Smooth muscle cell (in vitro differentiated cells): Measurements from ENCODE around the gene MYH15. TPM values are rescaled to one million over a fixed set of nuclear protein-coding genes. Genes with fewer than 3 reads are reported as not detected.

Source experiments
- DNase-seq: peaks from one replicate; lab custom pipeline; 2025; ENCODE audit not compliant: unreplicated experiment; lab: John Stamatoyannopoulos, UW
- H2AFZ ChIP-seq: fragments of 200-600 bp; sonication (generic); 2 replicates; pipeline ENCODE4 v1.6.0; 2016; ENCODE audit warnings: antibody characterized with exemption, low read depth, mild to moderate bottlenecking
- H3F3A ChIP-seq: fragments of 200-600 bp; sonication (generic); 2 replicates; pipeline ENCODE4 v1.6.0; 2017; ENCODE audit warnings: antibody characterized with exemption, low read depth
- H3K27ac ChIP-seq: fragments of 200-600 bp; sonication (generic); 2 replicates; pipeline ENCODE4 v1.5.1; 2016; ENCODE audit warnings: low read depth, mild to moderate bottlenecking
- H3K27me3 ChIP-seq: fragments of 200-600 bp; sonication (generic); 2 replicates; pipeline ENCODE4 v1.6.1; 2016; ENCODE audit warnings: low read depth, mild to moderate bottlenecking
- H3K36me3 ChIP-seq: fragments of 200-600 bp; sonication (generic); 2 replicates; pipeline ENCODE4 v1.5.1; 2016; ENCODE audit warnings: low read depth
- H3K4me1 ChIP-seq: fragments of 200-600 bp; sonication (generic); 2 replicates; pipeline ENCODE4 v1.5.1; 2016; ENCODE audit warnings: low read depth
- H3K4me2 ChIP-seq: fragments of 200-600 bp; sonication (generic); 2 replicates; pipeline ENCODE4 v1.6.0; 2016; ENCODE audit warnings: mild to moderate bottlenecking
- H3K4me3 ChIP-seq: fragments of 200-600 bp; sonication (generic); 2 replicates; pipeline ENCODE4 v1.5.1; 2016; ENCODE audit warnings: mild to moderate bottlenecking
- H3K79me2 ChIP-seq: fragments of 200-600 bp; sonication (generic); 2 replicates; pipeline ENCODE4 v1.6.0; 2016; ENCODE audit warnings: low read depth, mild to moderate bottlenecking
- H3K9ac ChIP-seq: fragments of 200-600 bp; sonication (generic); 2 replicates; pipeline ENCODE4 v1.6.0; 2016; ENCODE audit warnings: low read depth
- H3K9me3 ChIP-seq: fragments of 200-600 bp; sonication (generic); replicated peaks from 2 replicates; pipeline ENCODE4 v1.5.1; 2016; ENCODE audit warnings: low read depth
- H4K20me1 ChIP-seq: fragments of 200-600 bp; sonication (generic); 2 replicates; pipeline ENCODE4 v1.6.0; 2016; ENCODE audit warnings: low read depth
- CTCF ChIP-seq: fragments of 200-600 bp; sonication (generic); IDR thresholded peaks from 2 replicates; pipeline ENCODE4 v1.5.1; 2017; ENCODE audit warnings: borderline replicate concordance, mild to moderate bottlenecking, antibody characterized with exemption; ENCODE audit not compliant: insufficient read depth, poor library complexity, severe bottlenecking
- WGBS: methylation state at CpG from one replicate; pipeline ENCODE4 v1.1.7; 2016; ENCODE audit warnings: low lambda C conversion rate; 5-methylcytosine and 5-hydroxymethylcytosine counted together
- polyA plus RNA-seq: library from polyadenylated mRNA; unstranded; fragments of >200 nt; fragmentation: Nextera tagmentation; extraction: Ambion mirVana; gene quantifications from 2 replicates; pipeline ENCODE4 v1.2.1, GENCODE V29; 2016
- total RNA-seq: library from RNA; depleted of rRNA; stranded (reverse); fragments of >200 nt; gene quantifications from 2 replicates; pipeline ENCODE4 v1.2.3, GENCODE V29; 2014

MYH15 gene
- total and polyA plus RNA-seq, 2 experiments from 2014 or later = 0.18 TPM; not detected in 1

DNA sequence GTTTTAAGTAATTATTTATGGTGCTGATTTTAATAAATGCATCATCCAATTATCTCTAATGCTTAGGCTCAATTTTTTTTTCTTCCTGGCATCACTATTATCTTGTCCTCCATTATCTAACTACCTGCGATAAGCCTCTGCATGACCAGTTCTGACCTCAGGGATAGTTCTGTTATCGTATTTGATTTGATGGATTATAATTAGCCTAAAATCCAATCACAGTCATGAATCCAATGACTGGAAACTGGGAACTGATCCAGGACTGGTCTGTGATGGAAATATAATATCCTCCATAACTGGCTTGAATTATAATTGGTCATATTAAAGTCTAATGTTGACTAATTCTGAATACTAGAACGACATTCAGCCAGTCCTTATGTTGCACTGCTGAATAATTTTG, 1.1 kb downstream of the MYH15 start:
- Histone ChIP-seq H4K20me1 (no peaks in the 10 kb centered on the region), H2AFZ (no peak overlapping the region), H3K4me3 (no peak overlapping the region), H3F3A (no peaks in the 10 kb centered on the region), H3K9ac (no peak overlapping the region), H3K27me3 (no peaks in the 10 kb centered on the region), H3K79me2 (no peaks in the 10 kb centered on the region), H3K9me3 (no peaks in the 10 kb centered on the region), H3K4me1 (no peaks in the 10 kb centered on the region), H3K4me2 (no peak overlapping the region), H3K36me3 (no peaks in the 10 kb centered on the region), H3K27ac (no peak overlapping the region)
- TF ChIP-seq CTCF = no peak
- no peak for DNase-seq
- 95% methylated on average over 3 of the region's 3 CpGs for WGBS

DNA sequence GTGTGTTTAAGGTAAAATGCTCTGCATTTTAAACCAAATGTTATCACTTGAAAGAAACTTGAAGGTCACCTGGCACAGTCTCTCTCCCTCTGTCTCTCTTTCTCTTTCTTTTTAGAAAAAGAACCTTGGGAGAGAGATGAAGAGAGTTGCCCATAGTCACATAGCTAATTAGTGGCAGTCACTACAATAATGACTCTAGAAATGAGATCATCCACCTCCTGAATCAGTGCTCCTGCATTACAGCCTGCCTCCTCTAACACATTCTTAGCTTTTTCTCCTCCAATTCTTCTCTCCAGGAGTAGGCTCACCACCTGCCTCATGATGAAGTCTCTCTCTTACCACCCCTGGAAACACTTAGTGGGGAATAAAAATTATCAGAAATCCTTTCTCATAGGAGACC, 2.5 kb downstream of the MYH15 start:
- no peaks in the 10 kb centered on the region for H3K27me3 ChIP-seq
- no peak overlapping the region for H3K9ac ChIP-seq
- H4K20me1 ChIP-seq = no peaks in the 10 kb centered on the region
- H3K36me3 ChIP-seq = no peaks in the 10 kb centered on the region
- H3K27ac ChIP-seq = no peak overlapping the region
- H3K4me1 ChIP-seq = no peaks in the 10 kb centered on the region
- no peaks in the 10 kb centered on the region for H3F3A ChIP-seq
- H3K4me2 ChIP-seq = no peak overlapping the region
- TF ChIP-seq CTCF = no peak
- DNase-seq = no peak
- no peaks in the 10 kb centered on the region for H3K79me2 ChIP-seq
- H3K9me3 ChIP-seq = no peaks in the 10 kb centered on the region
- no peak overlapping the region for H2AFZ ChIP-seq
- no peak overlapping the region for H3K4me3 ChIP-seq

GRCh38 chr3:108505811-108506210, 4.6 kb downstream of the MYH15 start:
- Histone ChIP-seq H3K9ac (no peak overlapping the region), H3K79me2 (no peaks in the 10 kb centered on the region), H2AFZ (no peak overlapping the region), H4K20me1 (no peaks in the 10 kb centered on the region), H3K27me3 (no peaks in the 10 kb centered on the region), H3K9me3 (no peaks in the 10 kb centered on the region), H3F3A (no peaks in the 10 kb centered on the region), H3K4me3 (no peak overlapping the region), H3K36me3 (no peaks in the 10 kb centered on the region), H3K4me1 (no peaks in the 10 kb centered on the region), H3K27ac (no peak overlapping the region), H3K4me2 (no peak overlapping the region)
- WGBS = 88% methylated on average over 1 of the region's 1 CpG
- DNase-seq = no peak
- no peak for TF ChIP-seq CTCF

GRCh38 chr3:108503722-108504121, 6.7 kb downstream of the MYH15 start:
- H2AFZ ChIP-seq = no peak overlapping the region
- H3K27me3 ChIP-seq = no peaks in the 10 kb centered on the region
- H3K4me3 ChIP-seq = no peak overlapping the region
- no peaks in the 10 kb centered on the region for H4K20me1 ChIP-seq
- no peak overlapping the region for H3K4me2 ChIP-seq
- no peak overlapping the region for H3K27ac ChIP-seq
- H3K9ac ChIP-seq = no peak overlapping the region
- no peaks in the 10 kb centered on the region for H3K36me3 ChIP-seq
- no peak for TF ChIP-seq CTCF
- DNase-seq = no peak
- H3K9me3 ChIP-seq = no peaks in the 10 kb centered on the region
- no peaks in the 10 kb centered on the region for H3F3A ChIP-seq
- H3K4me1 ChIP-seq = no peaks in the 10 kb centered on the region
- H3K79me2 ChIP-seq = no peaks in the 10 kb centered on the region
